Measurements from ENCODE around the gene KMT2E. TPM values are rescaled to one million over a fixed set of nuclear protein-coding genes. Genes with fewer than 3 reads are reported as not detected.

Gene KMT2E
- total RNA-seq, 1 experiment from 2014 or later = 38.2 TPM

DNA sequence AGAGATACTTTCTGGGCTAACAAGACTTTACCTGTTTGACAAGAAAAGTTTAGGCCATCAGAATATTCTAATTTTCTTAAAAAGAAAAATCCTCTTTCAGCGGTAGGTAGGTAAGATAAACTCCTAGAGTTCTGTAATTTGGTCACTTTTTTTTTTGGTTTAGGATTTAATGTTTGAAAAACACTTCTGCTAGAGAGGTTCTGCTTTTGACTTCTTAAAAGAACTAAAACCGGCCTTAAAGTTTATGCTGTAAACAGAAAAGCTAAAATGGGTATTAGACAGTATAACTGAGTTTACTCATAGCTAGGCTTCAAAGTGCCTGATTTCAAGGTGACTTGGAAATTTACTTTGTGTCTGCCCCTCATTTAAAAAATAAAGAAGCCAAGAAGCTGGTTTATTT, 21.7 kb upstream of the KMT2E start:
- H2AK5ac ChIP-seq (ENCODE audit: insufficient read length, low read length) = no peak overlapping the region
- Mint-ChIP-seq H3K27ac (peak overlapping the region in 1 of 3 experiments; percentile 60; a peak in 1 of 7 replicates), H3K9me3 (no peaks in the 10 kb centered on the region), H3K27me3 (ENCODE audit: low read depth) (no peaks in the 10 kb centered on the region), H3K4me1 (peaks cover 20 to 21% of the 10 kb centered on the region in 2 experiments), H3K36me3 (ENCODE audit: insufficient read depth in 1 of 3, low read depth in 3 of 3) (peaks cover 1 to 41% (median 32%) of the 10 kb centered on the region in 3 experiments; a peak in 6 of 7 replicates), H3K4me3 (no peak overlapping the region)
- peaks cover 40% of the 10 kb centered on the region; the same call in 1 of the 2 replicates for H3K79me2 ChIP-seq (ENCODE audit: insufficient read depth, low read length)
- no peaks in the 10 kb centered on the region for H3K9me3 ChIP-seq (ENCODE audit: control insufficient read depth, low read depth, low read length)
- H2BK15ac ChIP-seq (ENCODE audit: low read depth, low read length) = no peak overlapping the region
- H3K9ac ChIP-seq (ENCODE audit: extremely low read depth, insufficient read length, low read length) = no peak overlapping the region
- H3K4ac ChIP-seq (ENCODE audit: low read depth, low read length) = no peak overlapping the region
- no peak overlapping the region for H2AFZ ChIP-seq (ENCODE audit: low read length)
- H2BK20ac ChIP-seq (ENCODE audit: low read depth, low read length, poor library complexity, severe bottlenecking) = no peak overlapping the region
- no peak overlapping the region for H3K56ac ChIP-seq (ENCODE audit: insufficient read length, low read depth, low read length)
- H4K5ac ChIP-seq (ENCODE audit: insufficient read length, low read depth, low read length) = no peak overlapping the region
- TF ChIP-seq, protein P1, sequence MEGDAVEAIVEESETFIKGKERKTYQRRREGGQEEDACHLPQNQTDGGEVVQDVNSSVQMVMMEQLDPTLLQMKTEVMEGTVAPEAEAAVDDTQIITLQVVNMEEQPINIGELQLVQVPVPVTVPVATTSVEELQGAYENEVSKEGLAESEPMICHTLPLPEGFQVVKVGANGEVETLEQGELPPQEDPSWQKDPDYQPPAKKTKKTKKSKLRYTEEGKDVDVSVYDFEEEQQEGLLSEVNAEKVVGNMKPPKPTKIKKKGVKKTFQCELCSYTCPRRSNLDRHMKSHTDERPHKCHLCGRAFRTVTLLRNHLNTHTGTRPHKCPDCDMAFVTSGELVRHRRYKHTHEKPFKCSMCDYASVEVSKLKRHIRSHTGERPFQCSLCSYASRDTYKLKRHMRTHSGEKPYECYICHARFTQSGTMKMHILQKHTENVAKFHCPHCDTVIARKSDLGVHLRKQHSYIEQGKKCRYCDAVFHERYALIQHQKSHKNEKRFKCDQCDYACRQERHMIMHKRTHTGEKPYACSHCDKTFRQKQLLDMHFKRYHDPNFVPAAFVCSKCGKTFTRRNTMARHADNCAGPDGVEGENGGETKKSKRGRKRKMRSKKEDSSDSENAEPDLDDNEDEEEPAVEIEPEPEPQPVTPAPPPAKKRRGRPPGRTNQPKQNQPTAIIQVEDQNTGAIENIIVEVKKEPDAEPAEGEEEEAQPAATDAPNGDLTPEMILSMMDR (conservative IDR thresholded peaks at IDR 0.05) = no peak
- no peak for DNase-seq
- H4K8ac ChIP-seq (replicated peaks; ENCODE audit: insufficient read length, low read depth, low read length) = no peak overlapping the region
- no peak overlapping the region for H3K23ac ChIP-seq (ENCODE audit: insufficient read length, low read depth, low read length)
- no peak overlapping the region for H2BK5ac ChIP-seq (ENCODE audit: insufficient read length, low read length)
- no peak overlapping the region for H3T11ph ChIP-seq (ENCODE audit: low read length)
- WGBS (ENCODE audit: extremely low coverage, insufficient read length, low lambda C conversion rate) = no CpG with 5 or more reads among the region's 2 CpGs
- H3K27me3 ChIP-seq (ENCODE audit: insufficient read depth, low read length) = no peaks in the 10 kb centered on the region
- H3K27ac ChIP-seq (ENCODE audit: insufficient read length, low read depth, low read length) = no peak overlapping the region
- no peaks in the 10 kb centered on the region for H3K4me1 ChIP-seq (ENCODE audit: insufficient read depth, low read length)
- no peak overlapping the region for H3K14ac ChIP-seq (ENCODE audit: insufficient read depth, low read length)
- no peak overlapping the region for H2BK120ac ChIP-seq (ENCODE audit: low read depth, low read length, poor library complexity, severe bottlenecking)
- no peak overlapping the region for H4K91ac ChIP-seq (ENCODE audit: insufficient read length, low read depth, low read length)
- H3K23me2 ChIP-seq (ENCODE audit: insufficient read length, low read depth, low read length, poor library complexity, severe bottlenecking) = no peaks in the 10 kb centered on the region
- peaks cover 8% of the 10 kb centered on the region for H3K79me1 ChIP-seq (ENCODE audit: insufficient read depth, low read depth, low read length, poor library complexity, severe bottlenecking)
- H4K20me1 ChIP-seq (ENCODE audit: control insufficient read depth, insufficient read depth, insufficient read length) = no peaks in the 10 kb centered on the region
- H2BK12ac ChIP-seq (ENCODE audit: insufficient read length, low read depth, low read length) = no peak overlapping the region
- no peak overlapping the region for H3K18ac ChIP-seq (ENCODE audit: insufficient read length, low read depth, low read length)
- H3K4me2 ChIP-seq (ENCODE audit: insufficient read depth, insufficient read length, low read length) = no peak overlapping the region
